ENCODE measurements around the gene BLMH.

Gene BLMH

GRCh38 chr17:30309591-30309990 is 17.8 kb upstream of the BLMH start:
- Histone ChIP-seq H2AFZ (ENCODE audit: low read length) (no peak overlapping the region), H3K79me2 (ENCODE audit: low read length) (no peaks in the 10 kb centered on the region), H3K4me3 (ENCODE audit: low read length) (no peak overlapping the region), H3K9ac (ENCODE audit: low read length) (no peak overlapping the region), H3K36me3 (replicated peaks; ENCODE audit: insufficient read depth, low read length) (no peaks in the 10 kb centered on the region), H3K27ac (ENCODE audit: low read length) (no peak overlapping the region), H3K27me3 (replicated peaks; ENCODE audit: insufficient read depth, low read length) (no peaks in the 10 kb centered on the region), H3K9me3 (replicated peaks; ENCODE audit: insufficient read depth, low read length) (no peaks in the 10 kb centered on the region), H3F3A (ENCODE audit: insufficient read depth, low read length) (no peaks in the 10 kb centered on the region), H3K4me1 (ENCODE audit: low read length) (no peaks in the 10 kb centered on the region), H4K20me1 (ENCODE audit: insufficient read depth, low read length) (no peaks in the 10 kb centered on the region), H3K4me2 (ENCODE audit: low read depth, low read length) (no peak overlapping the region), H3K9me2 (replicated peaks; ENCODE audit: insufficient read depth, low read length) (no peaks in the 10 kb centered on the region)
- no peak for TF ChIP-seq EZH2phosphoT487 (IDR thresholded peaks at IDR 0.05; ENCODE audit: low read length)
- TF ChIP-seq CTCF (IDR thresholded peaks at IDR 0.05; ENCODE audit: low read length) = no peak
- no peak for TF ChIP-seq EZH2 (optimal IDR thresholded peaks at IDR 0.05; ENCODE audit: low read depth, low read length)
- DNase-seq = no peak

- DNase-seq = no peak
- Histone ChIP-seq H3K27ac (ENCODE audit: low read length) (no peak overlapping the region), H4K20me1 (ENCODE audit: insufficient read depth, low read length) (no peaks in the 10 kb centered on the region), H3K9me3 (replicated peaks; ENCODE audit: insufficient read depth, low read length) (no peaks in the 10 kb centered on the region), H3K4me1 (ENCODE audit: low read length) (no peaks in the 10 kb centered on the region), H3K4me3 (ENCODE audit: low read length) (no peak overlapping the region), H3K4me2 (ENCODE audit: low read depth, low read length) (no peak overlapping the region), H3K27me3 (replicated peaks; ENCODE audit: insufficient read depth, low read length) (no peaks in the 10 kb centered on the region), H3K9me2 (replicated peaks; ENCODE audit: insufficient read depth, low read length) (no peaks in the 10 kb centered on the region), H2AFZ (ENCODE audit: low read length) (no peak overlapping the region), H3K9ac (ENCODE audit: low read length) (no peak overlapping the region), H3F3A (ENCODE audit: insufficient read depth, low read length) (no peaks in the 10 kb centered on the region), H3K36me3 (replicated peaks; ENCODE audit: insufficient read depth, low read length) (no peaks in the 10 kb centered on the region), H3K79me2 (ENCODE audit: low read length) (no peaks in the 10 kb centered on the region)
- no peak for TF ChIP-seq EZH2 (optimal IDR thresholded peaks at IDR 0.05; ENCODE audit: low read depth, low read length)
- TF ChIP-seq CTCF (IDR thresholded peaks at IDR 0.05; ENCODE audit: low read length) = no peak
- no peak for TF ChIP-seq EZH2phosphoT487 (IDR thresholded peaks at IDR 0.05; ENCODE audit: low read length)
Measured at GRCh38 chr17:30308406-30308805, 16.7 kb upstream of the BLMH start.

GRCh38 chr17:30304778-30305177 is 13.0 kb upstream of the BLMH start:
- Histone ChIP-seq H3K79me2 (ENCODE audit: low read length) (no peaks in the 10 kb centered on the region), H4K20me1 (ENCODE audit: insufficient read depth, low read length) (no peaks in the 10 kb centered on the region), H2AFZ (ENCODE audit: low read length) (no peak overlapping the region), H3K27ac (ENCODE audit: low read length) (no peak overlapping the region), H3K4me3 (ENCODE audit: low read length) (no peak overlapping the region), H3K36me3 (replicated peaks; ENCODE audit: insufficient read depth, low read length) (no peaks in the 10 kb centered on the region), H3F3A (ENCODE audit: insufficient read depth, low read length) (no peaks in the 10 kb centered on the region), H3K4me2 (ENCODE audit: low read depth, low read length) (no peak overlapping the region), H3K9me2 (replicated peaks; ENCODE audit: insufficient read depth, low read length) (no peaks in the 10 kb centered on the region), H3K9ac (ENCODE audit: low read length) (no peak overlapping the region), H3K27me3 (replicated peaks; ENCODE audit: insufficient read depth, low read length) (no peaks in the 10 kb centered on the region), H3K4me1 (ENCODE audit: low read length) (peaks cover 11% of the 10 kb centered on the region), H3K9me3 (replicated peaks; ENCODE audit: insufficient read depth, low read length) (no peaks in the 10 kb centered on the region)
- no peak for DNase-seq
- no peak for TF ChIP-seq EZH2 (optimal IDR thresholded peaks at IDR 0.05; ENCODE audit: low read depth, low read length)
- TF ChIP-seq EZH2phosphoT487 (IDR thresholded peaks at IDR 0.05; ENCODE audit: low read length) = no peak
- TF ChIP-seq CTCF (IDR thresholded peaks at IDR 0.05; ENCODE audit: low read length) = no peak
